Measurements from ENCODE around the gene ZDHHC14. TPM values are rescaled to one million over a fixed set of nuclear protein-coding genes. Genes with fewer than 3 reads are reported as not detected.

Gene ZDHHC14
- total RNA-seq, 2 donors from 2014 or later, result 13.0 to 19.1 TPM

GRCh38 chr6:157592980-157593379, 212.0 kb downstream of the ZDHHC14 start:
- no peak for TF ChIP-seq CTCF (IDR thresholded peaks at IDR 0.05)
- DNase-seq (ENCODE audit: low spot score), result no peak
- no peak overlapping the region for H3K27ac ChIP-seq
- H3K9me3 ChIP-seq, result no peaks in the 10 kb centered on the region
- no peak overlapping the region for H3K4me3 ChIP-seq
- H3K36me3 ChIP-seq, result no peaks in the 10 kb centered on the region
- no peaks in the 10 kb centered on the region for H3K27me3 ChIP-seq
- peaks cover 0 to 7% of the 10 kb centered on the region in 2 donors for H3K4me1 ChIP-seq

GRCh38 chr6:157593596-157593995, 212.6 kb downstream of the ZDHHC14 start:
- H3K36me3 ChIP-seq, result no peaks in the 10 kb centered on the region
- H3K27ac ChIP-seq, result no peak overlapping the region
- DNase-seq (ENCODE audit: low spot score), result no peak
- H3K27me3 ChIP-seq, result no peaks in the 10 kb centered on the region
- H3K9me3 ChIP-seq, result no peaks in the 10 kb centered on the region
- no peak for TF ChIP-seq CTCF (IDR thresholded peaks at IDR 0.05)
- no peak overlapping the region for H3K4me3 ChIP-seq
- H3K4me1 ChIP-seq, result peaks cover 0 to 8% of the 10 kb centered on the region in 2 donors

GRCh38 chr6:157594292-157594691, 213.3 kb downstream of the ZDHHC14 start:
- no peak for DNase-seq (ENCODE audit: low spot score)
- no peaks in the 10 kb centered on the region for H3K27me3 ChIP-seq

GRCh38 chr6:157595768-157596167, 214.8 kb downstream of the ZDHHC14 start:
- Histone ChIP-seq H3K4me1 (peaks cover 0 to 8% of the 10 kb centered on the region in 2 donors), H3K36me3 (no peaks in the 10 kb centered on the region), H3K27me3 (no peaks in the 10 kb centered on the region), H3K4me3 (no peak overlapping the region), H3K27ac (no peak overlapping the region), H3K9me3 (no peaks in the 10 kb centered on the region)
- DNase-seq (ENCODE audit: low spot score), result peak; percentile 9
- TF ChIP-seq CTCF (IDR thresholded peaks at IDR 0.05), result no peak

More at GRCh38 chr6:157594292-157594691, 213.3 kb downstream of the ZDHHC14 start:
- no peak overlapping the region for H3K4me3 ChIP-seq
- no peaks in the 10 kb centered on the region for H3K36me3 ChIP-seq
- no peaks in the 10 kb centered on the region for H3K9me3 ChIP-seq
- peaks cover 0 to 8% of the 10 kb centered on the region in 2 donors for H3K4me1 ChIP-seq
- H3K27ac ChIP-seq, result no peak overlapping the region
- no peak for TF ChIP-seq CTCF (IDR thresholded peaks at IDR 0.05)

GRCh38 chr6:157596461-157596860, 215.5 kb downstream of the ZDHHC14 start:
- no peak overlapping the region for H3K27ac ChIP-seq
- TF ChIP-seq CTCF (IDR thresholded peaks at IDR 0.05), result no peak

DNA sequence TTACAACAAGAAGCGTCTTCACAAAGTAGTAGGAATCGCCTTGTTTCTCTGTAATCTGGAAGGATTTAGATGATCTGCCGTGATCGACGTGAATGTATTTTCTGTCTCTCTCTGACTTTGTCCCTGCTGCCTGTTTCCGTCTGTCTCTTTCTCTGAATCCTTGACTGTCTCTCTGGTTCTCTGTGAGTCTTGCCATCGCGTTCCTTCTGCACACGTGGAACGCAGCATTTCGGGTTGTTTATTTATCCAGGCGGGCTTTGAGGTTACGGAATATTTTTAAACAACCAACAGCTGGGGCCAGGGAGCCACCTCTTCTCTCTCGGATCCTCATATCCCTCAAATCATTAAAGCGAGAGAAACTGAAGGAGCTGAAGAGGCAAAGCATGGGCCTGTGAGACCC, 215.9 kb downstream of the ZDHHC14 start:
- TF ChIP-seq CTCF (IDR thresholded peaks at IDR 0.05), result no peak
- no peak overlapping the region for H3K27ac ChIP-seq
- no peaks in the 10 kb centered on the region for H3K27me3 ChIP-seq
- no peak for DNase-seq (ENCODE audit: low spot score)
- no peaks in the 10 kb centered on the region for H3K36me3 ChIP-seq
- H3K4me1 ChIP-seq, result peaks cover 0 to 8% of the 10 kb centered on the region in 2 donors
- H3K9me3 ChIP-seq, result no peaks in the 10 kb centered on the region
- H3K4me3 ChIP-seq, result no peak overlapping the region

More at GRCh38 chr6:157596461-157596860, 215.5 kb downstream of the ZDHHC14 start:
- peak; percentile 57 for DNase-seq (ENCODE audit: low spot score)
- no peaks in the 10 kb centered on the region for H3K36me3 ChIP-seq
- H3K4me3 ChIP-seq, result no peak overlapping the region
- H3K27me3 ChIP-seq, result no peaks in the 10 kb centered on the region
- H3K4me1 ChIP-seq, result peaks cover 0 to 8% of the 10 kb centered on the region in 2 donors
- no peaks in the 10 kb centered on the region for H3K9me3 ChIP-seq
